HG03354 (cell line): Measurements from ENCODE around the gene CYSLTR1.
A peak's percentile ranks its signal among the peaks of the same experiment; 100 is the strongest.
"Not testable (repeated sequence)": the region's sequence is repeated elsewhere in the genome, so short reads cannot be mapped to it uniquely, and the experiment has no call there.

Source experiments
- ATAC-seq: cut with Tn5 transposase; IDR thresholded peaks from one replicate; pipeline ENCODE4 v1.9.1; 2021; ENCODE audit warnings: mild to moderate bottlenecking; ENCODE audit not compliant: unreplicated experiment, poor library complexity, severe bottlenecking

The CYSLTR1 gene

GRCh38 chrX:78327370-78328086, at the start of gene CYSLTR1:
Gene CYSLTR1, minus strand, starts transcription at chrX:78327611. Its CDS starts 53,865 bp downstream, at chrX:78273746.
- ATAC-seq: peak; percentile 47

GRCh38 chrX:78377186-78377585, 49.8 kb upstream of the CYSLTR1 start:
- ATAC-seq: no peak

DNA sequence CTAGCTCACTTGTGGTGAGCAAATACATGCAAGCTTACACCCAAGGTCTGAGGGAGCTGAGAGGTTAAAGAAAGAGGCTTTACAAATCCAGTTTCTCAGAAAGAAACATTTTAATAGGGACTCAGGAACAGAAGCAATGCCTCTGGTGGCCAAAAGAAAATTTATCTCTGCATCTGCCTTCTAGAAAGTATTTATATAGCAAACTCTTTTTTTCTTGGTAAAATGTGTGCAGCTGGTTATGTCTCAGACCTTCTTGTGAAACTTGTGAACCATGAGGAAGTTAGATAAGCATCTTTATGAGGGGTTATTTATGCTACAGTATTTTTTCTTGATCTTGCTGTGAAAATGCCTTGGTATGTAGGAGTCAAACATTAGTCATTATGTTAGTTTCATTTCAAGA, 48.5 kb upstream of the CYSLTR1 start:
- ATAC-seq: peak; percentile 54

DNA sequence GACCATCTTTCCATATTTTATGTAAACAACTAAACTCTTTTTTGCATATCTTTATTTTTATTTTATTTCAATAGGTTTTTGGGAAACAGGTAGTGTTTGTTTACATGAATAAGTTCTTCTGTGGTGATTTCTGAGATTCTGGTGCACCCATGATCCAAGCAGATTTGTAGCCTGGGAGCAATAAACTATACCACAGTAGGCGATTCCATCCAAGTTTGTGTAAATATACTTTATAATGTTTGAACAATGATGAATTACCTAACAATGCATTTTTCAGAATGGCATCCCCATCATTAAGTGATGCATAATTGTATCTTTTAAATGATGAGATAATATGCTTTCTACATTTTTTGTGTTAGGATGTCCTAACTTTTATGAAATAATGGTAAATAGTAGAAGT, 39.2 kb upstream of the CYSLTR1 start:
- ATAC-seq: no peak

- no peak for ATAC-seq
These were observed 30.1 kb upstream of the CYSLTR1 start for GRCh38 chrX:78357342-78358055.

- peak; percentile 74 for ATAC-seq
These were observed 6.1 kb upstream of the CYSLTR1 start for GRCh38 chrX:78333521-78333920.

GRCh38 chrX:78331708-78332107, 4.3 kb upstream of the CYSLTR1 start:
- ATAC-seq: no peak

DNA sequence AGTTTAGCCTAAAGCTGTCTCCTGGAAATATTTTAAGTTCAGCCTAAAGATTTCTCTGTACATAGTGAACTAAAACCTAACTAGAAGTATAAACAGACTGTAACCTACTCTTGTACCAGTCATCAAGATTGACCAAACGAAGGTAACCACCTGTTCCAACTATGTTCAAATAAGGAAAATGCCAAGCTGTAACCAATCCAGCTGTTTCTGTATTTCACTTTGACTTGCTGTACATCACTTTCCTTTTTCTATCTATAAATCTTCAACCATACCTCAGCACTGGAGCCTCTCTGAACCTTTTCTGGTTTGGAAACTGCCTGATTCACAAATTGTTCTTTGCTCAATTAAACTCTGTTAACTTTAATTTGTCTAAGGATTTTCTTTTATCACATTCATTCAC, 3.1 kb upstream of the CYSLTR1 start:
- ATAC-seq: peak; percentile 43

DNA sequence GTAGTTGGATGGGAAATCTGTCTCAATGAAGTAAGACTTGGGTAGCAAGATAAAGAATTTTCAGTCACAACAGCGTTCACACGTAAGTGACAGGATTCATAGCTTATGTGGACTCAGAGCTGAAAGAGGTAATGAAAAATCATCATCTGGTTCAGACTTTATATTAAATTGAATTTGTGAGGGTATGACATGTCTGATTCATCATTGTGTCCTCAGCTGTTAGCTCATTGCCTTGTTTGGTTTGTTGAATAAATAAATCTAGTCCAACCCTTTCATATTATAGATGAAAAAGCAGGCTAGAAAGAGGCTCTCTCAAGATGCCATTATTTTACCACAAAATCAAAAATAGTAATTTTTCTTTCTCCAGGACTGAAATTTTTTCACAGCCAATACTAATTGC, 2.7 kb upstream of the CYSLTR1 start:
- ATAC-seq: no peak

- no peak for ATAC-seq
These were observed 2.1 kb upstream of the CYSLTR1 start for GRCh38 chrX:78329486-78329885.

GRCh38 chrX:78326401-78326800, 1.0 kb downstream of the CYSLTR1 start:
- no peak for ATAC-seq

DNA sequence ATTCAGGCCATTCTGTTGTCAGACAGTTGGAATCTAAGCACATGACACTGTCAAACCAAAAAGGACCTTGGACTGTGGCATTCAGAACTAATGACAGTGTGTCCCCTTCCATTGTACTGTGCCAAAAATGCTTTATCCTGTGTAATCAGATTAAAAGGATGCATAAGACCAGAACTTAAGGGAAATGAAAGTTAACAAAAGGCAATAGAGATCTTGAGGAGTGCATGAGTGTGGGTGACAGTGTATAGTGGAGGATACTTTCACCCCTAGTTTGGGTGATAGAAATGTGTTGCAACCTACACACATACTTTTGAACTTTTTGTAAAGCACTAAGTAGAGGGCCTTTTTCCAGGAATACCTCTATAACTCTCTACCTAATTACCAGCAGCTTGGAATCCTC, 4.5 kb downstream of the CYSLTR1 start:
- ATAC-seq: no peak

- peak; percentile 96 for ATAC-seq
These were observed 5.6 kb downstream of the CYSLTR1 start for GRCh38 chrX:78321809-78322208.

GRCh38 chrX:78316265-78316664, 11.1 kb downstream of the CYSLTR1 start:
- ATAC-seq: no peak

DNA sequence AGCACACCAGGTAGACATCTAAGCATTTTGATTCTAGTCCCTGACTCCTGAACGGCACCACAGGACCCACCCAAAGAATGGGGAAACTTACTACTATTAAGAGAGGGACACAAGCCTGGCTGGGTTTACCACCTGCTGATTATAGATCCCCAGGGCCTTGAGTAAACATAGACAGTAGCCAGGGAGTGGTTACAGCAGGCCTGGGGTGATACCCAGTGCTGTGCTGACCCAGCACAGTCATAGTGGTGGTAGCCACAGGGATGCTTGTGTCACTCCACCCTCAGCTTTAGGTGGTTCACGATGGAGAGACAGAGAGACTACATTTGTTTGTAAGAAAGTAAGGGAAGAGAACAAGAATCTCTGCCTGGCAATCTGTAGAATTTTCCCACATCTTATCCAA, 11.7 kb downstream of the CYSLTR1 start:
- no peak for ATAC-seq

- peak; percentile 71 for ATAC-seq
These were observed 12.8 kb downstream of the CYSLTR1 start for GRCh38 chrX:78314561-78314960.

- no peak for ATAC-seq
These were observed 13.9 kb downstream of the CYSLTR1 start for GRCh38 chrX:78313526-78313925.

GRCh38 chrX:78307665-78308064, 19.7 kb downstream of the CYSLTR1 start:
- ATAC-seq: no peak

DNA sequence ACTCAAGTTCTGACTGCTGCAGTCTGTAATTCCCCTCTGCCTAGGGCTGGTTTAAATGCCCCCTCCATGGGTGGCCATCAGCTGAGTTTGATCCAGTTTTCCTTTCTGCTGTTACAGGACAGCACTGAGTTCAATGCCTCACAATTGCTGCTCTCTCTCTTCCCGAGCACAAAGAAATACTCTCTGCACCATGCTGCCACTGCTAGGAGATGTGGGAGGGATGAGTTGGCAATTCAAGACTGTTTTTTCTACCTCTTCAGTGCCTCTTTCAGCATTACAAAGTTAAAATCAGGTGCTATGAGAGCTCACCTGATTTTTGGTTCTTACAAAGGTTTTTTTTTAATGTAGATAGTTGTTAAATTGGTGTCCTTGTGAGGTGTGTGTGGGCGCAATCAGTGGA, 24.3 kb downstream of the CYSLTR1 start:
- no peak for ATAC-seq

GRCh38 chrX:78300933-78301332, 26.5 kb downstream of the CYSLTR1 start:
- ATAC-seq: not testable (repeated sequence)

- ATAC-seq: no peak
These were observed 43.9 kb downstream of the CYSLTR1 start for GRCh38 chrX:78283511-78283910.
